Loucy (cell line): Measurements from ENCODE around the gene DRC7.

ENCODE experiments used
- EZH2phosphoT487 ChIP-seq: fragments of 200-600 bp; IDR thresholded peaks from 2 replicates; pipeline ENCODE4 v1.6.1; 2018; ENCODE audit warnings: antibody characterized with exemption, mild to moderate bottlenecking, moderate library complexity, borderline replicate concordance
- TF ChIP-seq, protein P1 (sequence below): fragments of 200-600 bp; sonication (generic); conservative IDR thresholded peaks from 2 replicates; pipeline ENCODE4 v1.5.1; 2014; ENCODE audit warnings: mild to moderate bottlenecking, antibody characterized with exemption, low read length

DNA sequence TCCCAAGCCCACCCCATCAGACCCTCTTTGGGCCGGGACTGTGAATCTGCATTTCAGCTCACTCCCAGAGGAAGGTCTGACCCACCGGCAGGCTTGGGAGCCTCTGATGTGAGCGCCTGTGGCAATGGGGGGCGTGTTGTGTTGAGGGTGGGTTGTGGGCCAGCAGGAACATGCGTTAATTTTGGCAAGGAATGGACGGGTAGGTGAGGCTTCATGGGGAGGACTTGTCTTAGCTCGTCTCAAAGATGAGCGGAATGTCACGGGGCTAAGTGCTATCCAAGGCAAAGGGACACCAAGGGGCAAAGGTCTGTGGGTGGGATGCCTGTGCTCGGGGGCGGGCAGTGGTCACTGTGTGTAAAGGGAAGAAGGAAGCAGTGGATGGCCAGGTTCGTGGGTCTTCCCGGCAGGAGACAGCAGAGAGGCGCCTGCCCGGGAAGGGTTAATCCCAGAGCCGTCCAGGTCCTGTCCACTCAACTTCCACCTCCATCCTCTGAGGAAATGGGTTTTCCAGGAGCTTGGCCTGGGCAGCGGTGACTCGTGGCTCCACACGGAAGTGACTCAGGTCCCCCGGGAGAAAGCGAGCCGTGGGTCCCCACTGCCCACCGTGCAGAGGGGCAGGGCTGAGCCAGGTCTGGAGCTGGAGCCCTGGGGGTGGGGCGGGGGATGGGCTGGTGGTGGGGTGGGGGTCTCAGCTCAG lies 48.8 kb upstream of the DRC7 start:
- TF ChIP-seq, protein P1, sequence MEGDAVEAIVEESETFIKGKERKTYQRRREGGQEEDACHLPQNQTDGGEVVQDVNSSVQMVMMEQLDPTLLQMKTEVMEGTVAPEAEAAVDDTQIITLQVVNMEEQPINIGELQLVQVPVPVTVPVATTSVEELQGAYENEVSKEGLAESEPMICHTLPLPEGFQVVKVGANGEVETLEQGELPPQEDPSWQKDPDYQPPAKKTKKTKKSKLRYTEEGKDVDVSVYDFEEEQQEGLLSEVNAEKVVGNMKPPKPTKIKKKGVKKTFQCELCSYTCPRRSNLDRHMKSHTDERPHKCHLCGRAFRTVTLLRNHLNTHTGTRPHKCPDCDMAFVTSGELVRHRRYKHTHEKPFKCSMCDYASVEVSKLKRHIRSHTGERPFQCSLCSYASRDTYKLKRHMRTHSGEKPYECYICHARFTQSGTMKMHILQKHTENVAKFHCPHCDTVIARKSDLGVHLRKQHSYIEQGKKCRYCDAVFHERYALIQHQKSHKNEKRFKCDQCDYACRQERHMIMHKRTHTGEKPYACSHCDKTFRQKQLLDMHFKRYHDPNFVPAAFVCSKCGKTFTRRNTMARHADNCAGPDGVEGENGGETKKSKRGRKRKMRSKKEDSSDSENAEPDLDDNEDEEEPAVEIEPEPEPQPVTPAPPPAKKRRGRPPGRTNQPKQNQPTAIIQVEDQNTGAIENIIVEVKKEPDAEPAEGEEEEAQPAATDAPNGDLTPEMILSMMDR, result no peak
- no peak for TF ChIP-seq EZH2phosphoT487
